ENCODE data around the gene LRRC46. TPM values are rescaled to one million over a fixed set of nuclear protein-coding genes. Genes with fewer than 3 reads are reported as not detected.

Gene LRRC46
- total RNA-seq, 1 donor from 2014 or later: 0.63 TPM

GRCh38 chr17:47864791-47865216 lies 33.3 kb downstream of the LRRC46 start:
- no peaks in the 10 kb centered on the region for H3K36me3 ChIP-seq
- H3K27me3 ChIP-seq (ENCODE audit: low read depth): peaks cover 77% of the 10 kb centered on the region
- TF ChIP-seq CTCF (IDR thresholded peaks at IDR 0.05; ENCODE audit: borderline replicate concordance): no peak
- H3K4me3 ChIP-seq: no peak overlapping the region
- no peaks in the 10 kb centered on the region for H3K4me1 ChIP-seq
- H3K9me3 ChIP-seq (replicated peaks): no peaks in the 10 kb centered on the region
- no peak for DNase-seq
- intact Hi-C loops (cut with micrococcal nuclease): no loop called here
- H3K27ac ChIP-seq (replicated peaks): no peak overlapping the region

GRCh38 chr17:47866941-47867340 lies 35.5 kb downstream of the LRRC46 start:
- no peaks in the 10 kb centered on the region for H3K9me3 ChIP-seq (replicated peaks)
- H3K4me1 ChIP-seq: no peaks in the 10 kb centered on the region
- DNase-seq: no peak
- no peak for TF ChIP-seq CTCF (IDR thresholded peaks at IDR 0.05; ENCODE audit: borderline replicate concordance)
- H3K27ac ChIP-seq (replicated peaks): no peak overlapping the region
- H3K4me3 ChIP-seq: no peak overlapping the region
- H3K27me3 ChIP-seq (ENCODE audit: low read depth): peaks cover 78% of the 10 kb centered on the region
- no peaks in the 10 kb centered on the region for H3K36me3 ChIP-seq
- intact Hi-C loops (cut with micrococcal nuclease): no loop called here

- H3K27me3 ChIP-seq (ENCODE audit: low read depth): peaks cover 86% of the 10 kb centered on the region
- H3K36me3 ChIP-seq: no peaks in the 10 kb centered on the region
- no peak for TF ChIP-seq CTCF (IDR thresholded peaks at IDR 0.05; ENCODE audit: borderline replicate concordance)
- no peak for DNase-seq
- no peaks in the 10 kb centered on the region for H3K4me1 ChIP-seq
- no peak overlapping the region for H3K27ac ChIP-seq (replicated peaks)
- no peak overlapping the region for H3K4me3 ChIP-seq
- intact Hi-C loops (cut with micrococcal nuclease): no loop called here
- H3K9me3 ChIP-seq (replicated peaks): no peaks in the 10 kb centered on the region
These were observed 36.5 kb downstream of the LRRC46 start for GRCh38 chr17:47867813-47868533.

- Histone ChIP-seq H3K36me3 (no peaks in the 10 kb centered on the region), H3K27ac (replicated peaks) (no peak overlapping the region), H3K27me3 (ENCODE audit: low read depth) (peaks cover 96% of the 10 kb centered on the region), H3K4me3 (no peak overlapping the region), H3K4me1 (no peaks in the 10 kb centered on the region), H3K9me3 (replicated peaks) (no peaks in the 10 kb centered on the region)
- DNase-seq: no peak
- intact Hi-C loops (cut with micrococcal nuclease): no loop called here
- no peak for TF ChIP-seq CTCF (IDR thresholded peaks at IDR 0.05; ENCODE audit: borderline replicate concordance)
These were observed 37.6 kb downstream of the LRRC46 start for GRCh38 chr17:47869114-47869513.

GRCh38 chr17:47870056-47870455 lies 38.6 kb downstream of the LRRC46 start:
- Histone ChIP-seq H3K27ac (replicated peaks) (no peak overlapping the region), H3K4me3 (no peak overlapping the region), H3K4me1 (no peaks in the 10 kb centered on the region), H3K9me3 (replicated peaks) (no peaks in the 10 kb centered on the region), H3K36me3 (no peaks in the 10 kb centered on the region), H3K27me3 (ENCODE audit: low read depth) (peaks cover 97% of the 10 kb centered on the region)
- TF ChIP-seq CTCF (IDR thresholded peaks at IDR 0.05; ENCODE audit: borderline replicate concordance): no peak
- DNase-seq: no peak
- intact Hi-C loops (cut with micrococcal nuclease): no loop called here
